ENCODE measurements around the gene DDX20.
A peak's percentile ranks its signal among the peaks of the same experiment; 100 is the strongest.
"Not testable (repeated sequence)": the region's sequence is repeated elsewhere in the genome, so short reads cannot be mapped to it uniquely, and the experiment has no call there.

The DDX20 gene

GRCh38 chr1:111733183-111733991 lies 22.3 kb upstream of the DDX20 start:
- peak in 6 of 14 donors; percentile 14 to 59 (median 44) for DNase-seq

- peak in 1 of 14 donors; percentile 27 for DNase-seq
Measured at GRCh38 chr1:111733992-111734341, 21.7 kb upstream of the DDX20 start.

DNA sequence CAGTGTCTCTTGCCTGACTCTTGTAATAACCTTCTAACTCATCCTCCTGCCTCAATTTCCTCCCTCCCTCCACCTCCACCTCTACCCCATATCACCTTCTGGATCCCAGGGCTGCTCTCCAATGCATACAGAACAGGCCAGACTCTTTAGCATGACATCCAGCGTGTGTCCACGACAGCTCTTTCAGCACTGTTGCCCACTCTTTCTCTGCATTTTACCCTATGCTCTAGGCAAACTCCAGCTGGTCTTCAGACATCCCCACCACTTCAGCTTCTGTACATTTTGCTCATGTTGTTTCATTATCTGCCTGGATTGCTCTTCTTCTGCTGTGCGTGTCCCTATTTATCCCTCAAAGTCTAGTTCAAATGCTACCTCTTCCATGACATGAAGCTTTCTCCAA lies 21.3 kb upstream of the DDX20 start:
- DNase-seq: no peak

GRCh38 chr1:111734856-111735255 lies 20.8 kb upstream of the DDX20 start:
- no peak for DNase-seq

DNA sequence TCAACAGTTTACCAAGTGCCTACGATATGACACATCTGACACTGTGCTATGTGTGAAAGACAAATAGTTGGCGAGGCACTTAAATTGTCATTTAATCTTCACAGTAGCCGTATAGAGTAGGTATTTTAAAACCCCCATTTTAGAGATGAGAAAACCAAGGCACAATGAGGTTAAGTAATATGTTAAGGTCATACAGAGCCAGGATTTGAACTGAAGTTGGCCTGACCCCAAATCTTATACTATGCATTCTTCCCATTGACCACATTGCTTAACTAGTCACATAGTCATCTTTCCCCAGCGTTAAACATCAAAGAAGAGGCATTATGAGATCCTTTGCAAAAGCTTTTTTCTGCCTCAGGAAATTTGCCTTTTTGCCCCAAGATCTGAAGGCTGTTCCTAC lies 20.4 kb upstream of the DDX20 start:
- DNase-seq: no peak

DNA sequence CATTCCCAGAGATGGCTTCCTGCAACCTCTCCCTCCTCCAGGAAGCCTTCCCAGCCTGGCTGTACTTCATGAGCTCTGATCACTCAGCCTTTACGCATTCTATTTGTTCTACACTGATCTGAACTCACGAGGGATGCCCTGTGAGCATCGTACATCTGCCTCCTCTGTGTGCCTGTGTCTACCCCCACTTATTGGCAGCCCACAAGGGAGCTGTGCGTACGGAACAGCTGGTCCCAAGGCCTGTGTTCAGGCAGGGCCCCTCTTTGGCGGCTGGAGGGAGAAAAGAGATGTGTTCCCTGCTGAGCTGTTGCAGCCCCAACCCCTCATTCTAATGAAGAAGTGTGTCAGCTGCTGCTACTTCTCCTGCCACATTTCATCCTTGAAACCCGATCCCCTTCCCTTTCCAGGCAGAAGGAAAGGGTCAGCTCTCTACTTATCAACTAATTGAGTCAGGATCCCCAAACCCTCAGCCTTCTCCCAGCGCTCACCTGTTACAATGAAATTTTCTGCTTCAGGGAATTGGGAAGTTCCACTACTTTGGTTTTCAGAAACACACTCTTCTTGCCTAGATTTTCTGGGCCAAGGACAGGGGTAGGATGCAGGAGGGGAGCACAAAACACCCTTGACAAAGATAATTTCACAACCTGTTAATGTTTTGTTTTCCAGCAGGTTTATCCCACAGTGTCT lies 19.7 kb upstream of the DDX20 start:
- peak in 1 of 14 donors; percentile 10 for DNase-seq

DNA sequence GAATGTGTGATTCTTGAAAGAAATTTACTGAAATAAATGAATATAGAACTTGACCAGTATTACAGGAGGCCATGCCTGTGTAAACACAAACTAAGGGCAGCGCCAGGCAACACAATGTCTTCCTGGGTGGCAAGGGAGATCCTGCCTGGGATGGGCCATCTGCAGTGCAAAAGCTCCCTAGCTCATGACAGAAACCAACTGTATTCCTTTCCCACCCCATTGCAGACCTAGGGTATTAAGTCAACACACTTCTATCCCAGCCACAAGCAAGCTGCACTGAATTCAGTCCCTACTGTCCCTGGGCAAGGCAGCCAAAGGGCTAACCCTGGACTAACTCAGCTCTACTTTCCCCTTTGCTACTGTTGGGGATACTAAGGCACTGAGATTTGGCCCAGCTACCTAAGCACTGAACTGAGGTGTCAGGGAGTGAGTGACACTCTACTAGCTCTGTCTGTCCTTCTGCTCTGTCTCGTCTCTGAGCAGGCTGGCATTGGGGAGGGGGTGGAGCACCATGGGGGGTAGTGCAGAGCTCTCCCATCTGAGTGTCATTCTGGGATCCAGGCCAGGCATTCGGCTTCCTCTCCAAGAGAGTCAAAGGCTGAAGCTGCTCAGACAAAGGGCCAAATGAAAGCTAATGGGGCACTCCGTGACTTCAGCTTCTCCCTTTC lies 19.0 kb upstream of the DDX20 start:
- peak in 11 of 14 donors; percentile 30 to 75 (median 60) for DNase-seq

GRCh38 chr1:111737216-111738132 lies 18.2 kb upstream of the DDX20 start:
- peak in 1 of 14 donors; percentile 34 for DNase-seq

DNA sequence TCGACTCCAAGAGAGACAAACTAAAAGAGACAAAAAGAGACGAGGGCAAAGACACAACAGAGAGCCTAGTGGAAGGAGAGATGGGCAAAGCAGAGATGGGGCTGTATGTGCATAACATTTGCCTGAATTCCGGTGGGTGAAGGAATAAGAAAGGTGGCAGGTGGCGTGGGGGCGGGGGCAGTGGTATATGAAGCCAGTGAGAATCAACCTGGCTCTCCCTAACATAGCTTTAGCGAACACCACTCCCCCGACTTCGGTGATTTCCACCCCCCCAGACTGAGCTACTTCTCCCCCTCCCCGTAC lies 17.6 kb upstream of the DDX20 start:
- DNase-seq: no peak

DNA sequence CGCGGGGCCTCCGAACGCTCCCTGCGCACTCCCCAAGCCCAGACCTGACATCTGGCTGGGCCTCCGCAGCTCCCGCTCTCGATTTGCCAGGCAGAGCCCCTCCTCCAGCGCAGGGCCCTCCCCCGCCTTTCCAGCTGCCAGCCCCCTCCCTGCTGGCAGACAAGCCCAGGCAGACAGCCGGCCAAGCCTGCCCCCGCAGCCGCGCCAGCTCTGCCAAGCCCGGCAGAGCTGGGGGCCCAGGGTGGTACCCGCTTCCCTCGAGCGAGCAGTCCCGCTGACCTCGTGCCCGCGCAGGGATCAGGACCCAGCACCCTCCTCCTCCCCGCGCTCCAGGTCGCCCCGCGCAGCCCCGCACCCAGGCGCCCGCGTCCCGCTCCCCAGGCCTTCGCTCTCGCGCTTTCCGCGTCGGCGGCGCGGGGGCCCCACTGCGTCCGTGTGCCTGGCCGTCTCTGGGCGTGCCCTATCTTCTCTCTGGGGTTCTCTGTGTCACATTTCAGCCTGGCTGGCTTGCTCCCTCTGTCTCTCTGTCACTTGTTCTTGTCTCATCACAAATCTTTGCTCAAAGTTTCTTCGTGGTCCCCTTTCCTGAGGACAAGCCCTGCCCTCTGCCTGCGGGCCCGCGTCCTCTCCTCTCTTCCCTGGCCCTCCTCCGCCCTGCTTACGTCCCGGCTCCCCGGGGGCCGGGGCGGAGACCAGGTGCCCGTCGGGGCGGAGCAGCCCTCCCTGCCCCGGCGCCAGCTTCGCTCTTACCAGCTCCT lies 17.1 kb upstream of the DDX20 start:
- peak in 11 of 14 donors; percentile 16 to 74 (median 61) for DNase-seq

GRCh38 chr1:111739194-111739924 lies 16.3 kb upstream of the DDX20 start, which contains the start of gene INKA2:
Gene INKA2, minus strand, starts transcription at chr1:111739395. Its CDS starts 153 bp downstream, at chr1:111739242.
- peak; percentile 38 to 93 (median 83) for DNase-seq

DNA sequence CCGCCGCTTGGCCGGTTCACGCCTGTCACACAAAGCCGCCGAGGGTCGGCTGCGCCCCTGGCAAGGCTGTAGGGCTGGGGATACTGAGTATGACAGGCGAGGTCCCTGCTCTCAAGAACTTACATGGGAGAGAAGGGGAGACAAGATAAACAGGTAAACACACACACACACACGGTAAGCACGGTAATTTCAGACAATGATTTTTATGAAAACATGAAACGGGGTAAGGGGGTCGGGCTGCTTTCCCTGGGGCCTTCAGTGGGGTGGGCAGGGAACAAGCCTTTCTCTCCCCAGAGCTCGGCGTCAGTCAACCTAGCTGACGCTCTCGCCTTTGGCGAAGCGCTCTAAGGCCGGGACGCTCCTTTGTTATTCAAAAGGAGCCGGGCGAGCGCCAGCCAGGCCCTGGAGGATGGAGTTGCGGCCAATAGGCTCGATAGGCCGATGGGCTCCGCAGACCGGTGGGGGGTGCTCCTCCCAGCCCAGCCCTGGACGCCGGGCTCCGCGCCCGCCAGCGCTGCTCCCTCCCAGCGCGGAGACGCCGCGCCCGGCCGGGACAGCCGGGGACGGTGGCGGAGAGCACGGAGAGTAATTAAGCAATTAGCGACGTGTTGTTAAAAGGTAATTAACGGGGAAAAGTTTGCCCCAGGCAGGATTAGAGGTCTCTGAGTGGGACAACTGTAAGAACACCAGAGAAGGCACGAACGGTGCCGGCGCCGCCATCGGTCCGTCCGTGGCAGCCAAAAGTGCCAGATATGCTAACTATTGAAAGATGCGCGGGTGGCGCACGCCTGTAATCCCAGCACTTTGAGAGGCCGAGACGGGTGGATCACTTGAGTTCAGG lies 15.6 kb upstream of the DDX20 start:
- DNase-seq: peak in 11 of 14 donors; percentile 42 to 75 (median 61)

- DNase-seq: not testable (repeated sequence)
Measured at GRCh38 chr1:111742292-111742691, 13.4 kb upstream of the DDX20 start.

DNA sequence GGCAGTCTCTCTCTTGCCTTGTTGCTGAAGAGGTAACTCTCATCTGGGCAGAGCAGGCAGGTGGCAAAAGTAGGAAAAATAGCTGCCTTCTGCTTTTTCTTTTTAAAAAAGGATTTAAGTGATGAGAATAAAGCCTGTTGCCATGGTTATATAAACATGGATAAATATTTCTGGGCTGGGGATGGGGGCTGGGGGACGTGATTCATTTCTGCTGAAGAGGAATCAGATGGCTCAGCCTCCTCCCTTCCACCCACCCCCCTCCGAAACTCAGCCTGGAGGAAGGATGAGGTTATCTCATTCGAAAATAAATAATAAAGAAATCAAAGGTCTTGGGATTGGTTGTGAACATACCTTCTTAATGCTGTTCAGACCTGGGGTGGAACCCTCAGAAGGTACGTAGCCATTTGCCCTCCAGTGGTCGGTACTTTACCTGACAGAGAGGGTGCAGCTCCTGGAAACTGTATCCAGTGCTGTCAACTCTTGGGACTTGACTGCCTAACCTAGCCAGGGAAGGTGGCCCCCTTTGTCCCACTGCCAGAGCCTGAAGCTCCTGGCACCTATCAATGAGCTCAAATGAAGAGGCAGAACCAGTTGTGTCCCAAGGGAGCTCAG lies 12.7 kb upstream of the DDX20 start:
- no peak for DNase-seq

DNA sequence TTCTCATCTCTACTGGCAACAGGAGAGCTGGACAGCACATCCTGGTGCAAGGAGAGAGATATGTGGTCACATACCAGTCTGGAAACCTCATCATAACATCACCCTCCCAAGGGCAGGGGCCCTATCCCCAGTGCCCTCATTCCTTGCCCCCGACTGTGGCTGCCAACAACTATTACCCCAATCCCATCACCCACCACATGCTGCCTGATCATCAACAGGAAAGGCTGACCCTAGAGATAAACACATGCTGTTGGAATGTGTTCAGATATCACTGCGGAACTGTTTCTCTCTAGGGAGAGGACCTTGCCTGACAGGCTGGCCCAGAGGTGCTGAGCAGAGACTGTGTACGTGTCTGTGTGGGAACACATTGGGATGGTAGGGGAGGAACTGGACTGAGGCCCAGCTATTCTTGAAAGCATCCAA lies 12.0 kb upstream of the DDX20 start:
- DNase-seq: no peak

DNA sequence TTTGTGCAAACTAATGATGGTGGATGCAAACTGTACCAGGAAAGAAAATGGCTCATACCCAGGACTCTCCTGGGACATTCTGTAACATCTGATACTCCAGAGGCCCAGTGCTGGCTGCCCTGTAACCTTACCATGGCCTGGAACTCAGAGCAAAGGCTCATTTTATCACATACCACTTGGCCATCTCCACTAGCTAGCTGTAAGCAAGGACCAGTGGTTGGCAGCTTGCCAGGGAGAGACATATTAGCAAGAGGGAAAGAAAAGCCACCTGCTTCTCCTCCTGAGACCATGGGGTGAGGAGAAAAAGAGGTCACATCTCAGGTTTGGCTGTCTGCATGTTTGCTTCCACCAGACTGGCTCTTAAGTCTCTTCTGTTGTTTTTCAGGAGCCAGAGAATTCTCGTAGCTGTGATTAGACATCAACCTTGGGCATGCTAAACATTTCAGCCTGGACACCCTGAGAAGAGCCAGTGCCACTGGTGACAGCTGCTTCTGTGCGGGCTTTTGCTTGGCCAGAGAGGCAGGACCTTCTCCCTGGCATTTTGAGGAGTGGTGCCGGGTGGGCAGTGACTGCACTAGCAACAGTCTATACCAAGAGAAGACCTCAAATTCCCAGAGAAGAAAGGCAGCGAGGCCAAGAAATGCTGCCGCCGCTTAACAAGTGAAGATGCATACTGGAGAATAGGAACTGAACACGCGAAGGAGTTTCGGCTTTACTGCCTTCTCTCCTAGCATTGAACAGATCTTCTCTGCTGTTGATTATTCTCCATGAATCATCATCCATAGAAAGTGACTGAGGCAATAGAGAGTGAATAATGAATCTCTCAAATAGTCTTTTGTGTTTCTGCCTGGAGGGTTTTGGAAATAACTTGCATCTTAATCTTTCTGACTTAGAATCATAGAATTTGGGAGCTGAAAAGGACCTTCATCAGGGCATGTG lies 9.8 kb upstream of the DDX20 start:
- peak in 1 of 14 donors; percentile 50 for DNase-seq

DNA sequence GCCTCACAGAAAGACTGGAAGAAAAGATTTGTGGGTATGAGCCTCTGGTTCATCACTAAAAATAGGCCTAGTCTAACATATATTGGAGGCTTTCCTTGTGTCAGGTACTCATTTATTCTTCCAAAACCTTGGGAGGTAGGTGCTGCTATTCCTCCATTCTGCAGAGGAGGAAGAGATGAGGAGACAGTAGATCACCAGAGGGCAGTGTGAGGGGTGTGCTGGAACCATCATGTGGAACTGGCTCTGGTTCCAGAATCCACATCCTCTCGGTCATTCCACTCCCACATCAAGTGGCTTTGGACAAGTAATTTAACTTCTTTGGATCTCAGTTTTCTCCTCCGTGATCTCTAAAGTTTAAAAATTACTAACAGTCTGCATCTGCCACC lies 9.1 kb upstream of the DDX20 start:
- no peak for DNase-seq

DNA sequence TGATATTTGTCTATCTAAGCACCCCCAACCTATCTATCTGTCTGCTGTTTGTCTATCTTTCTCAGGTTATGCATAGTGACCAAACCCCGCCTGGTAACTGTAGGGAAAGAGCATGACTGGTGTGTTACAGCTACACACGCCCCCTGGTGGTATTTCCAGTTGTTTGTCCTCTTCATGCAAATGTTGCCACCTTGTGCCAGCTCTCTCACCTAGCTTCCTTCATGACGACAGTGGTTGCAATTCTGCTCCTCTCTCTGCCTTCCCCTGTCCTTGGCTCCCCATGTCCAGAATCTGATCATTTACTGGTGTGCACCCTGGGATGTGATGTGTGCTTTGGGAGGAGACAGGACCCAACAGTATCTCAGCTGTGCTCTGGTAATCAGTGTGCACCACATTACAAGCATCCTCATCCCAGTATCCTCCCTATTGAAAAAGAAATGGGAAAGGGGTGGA lies 8.4 kb upstream of the DDX20 start:
- no peak for DNase-seq
